Measurements from ENCODE around the gene SHISA5.
A peak's percentile ranks its signal among the peaks of the same experiment; 100 is the strongest.

The SHISA5 gene

GRCh38 chr3:48429317-48429959 lies 74.5 kb downstream of the SHISA5 start:
- DNase-seq = peak; percentile 44

DNA sequence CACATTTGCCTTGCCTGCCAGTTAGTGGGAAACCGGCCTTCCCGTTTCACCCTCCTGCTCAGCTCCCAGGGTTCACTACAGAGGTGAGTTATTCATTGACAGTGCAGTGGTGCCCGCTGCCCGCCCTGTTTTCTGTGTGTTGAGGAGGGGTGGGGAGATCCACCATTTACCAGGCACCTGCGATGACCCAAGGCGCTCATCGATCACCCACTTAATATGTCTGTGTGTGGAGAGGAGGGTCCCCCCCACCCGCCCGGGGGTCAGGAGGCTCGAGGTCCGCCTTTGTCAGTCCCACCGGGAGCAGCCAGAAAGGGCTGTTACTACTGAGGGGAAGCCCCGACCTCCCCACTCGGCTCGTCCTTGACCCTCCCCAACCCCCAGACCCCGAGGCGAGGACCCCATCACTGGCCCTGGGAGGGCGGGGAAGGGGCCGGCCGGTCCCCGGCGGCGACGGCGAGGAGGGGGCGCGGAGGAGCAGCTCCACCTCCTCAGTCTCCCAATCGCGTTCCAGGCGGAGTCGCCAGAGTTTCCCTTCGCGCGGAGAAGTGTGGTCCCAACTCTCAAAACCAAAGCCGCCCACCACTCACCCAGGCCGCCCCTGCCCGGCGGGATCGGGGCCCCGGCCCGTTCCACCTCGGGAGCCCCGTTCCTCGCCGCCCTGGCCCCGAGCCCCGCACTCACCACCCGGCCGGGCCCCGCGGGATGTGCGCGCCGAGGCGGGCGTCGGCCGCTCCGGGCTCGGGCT lies 75.2 kb downstream of the SHISA5 start:
- no peak for DNase-seq

- no peak for DNase-seq
Observed at GRCh38 chr3:48428088-48428571, 75.8 kb downstream of the SHISA5 start.

GRCh38 chr3:48427630-48427962 lies 76.4 kb downstream of the SHISA5 start:
- no peak for DNase-seq

- DNase-seq = no peak
Observed at GRCh38 chr3:48426944-48427629, 76.9 kb downstream of the SHISA5 start.

- no peak for DNase-seq
Observed at GRCh38 chr3:48426401-48426909, 77.5 kb downstream of the SHISA5 start.

GRCh38 chr3:48425281-48425812 lies 78.6 kb downstream of the SHISA5 start:
- no peak for DNase-seq

DNA sequence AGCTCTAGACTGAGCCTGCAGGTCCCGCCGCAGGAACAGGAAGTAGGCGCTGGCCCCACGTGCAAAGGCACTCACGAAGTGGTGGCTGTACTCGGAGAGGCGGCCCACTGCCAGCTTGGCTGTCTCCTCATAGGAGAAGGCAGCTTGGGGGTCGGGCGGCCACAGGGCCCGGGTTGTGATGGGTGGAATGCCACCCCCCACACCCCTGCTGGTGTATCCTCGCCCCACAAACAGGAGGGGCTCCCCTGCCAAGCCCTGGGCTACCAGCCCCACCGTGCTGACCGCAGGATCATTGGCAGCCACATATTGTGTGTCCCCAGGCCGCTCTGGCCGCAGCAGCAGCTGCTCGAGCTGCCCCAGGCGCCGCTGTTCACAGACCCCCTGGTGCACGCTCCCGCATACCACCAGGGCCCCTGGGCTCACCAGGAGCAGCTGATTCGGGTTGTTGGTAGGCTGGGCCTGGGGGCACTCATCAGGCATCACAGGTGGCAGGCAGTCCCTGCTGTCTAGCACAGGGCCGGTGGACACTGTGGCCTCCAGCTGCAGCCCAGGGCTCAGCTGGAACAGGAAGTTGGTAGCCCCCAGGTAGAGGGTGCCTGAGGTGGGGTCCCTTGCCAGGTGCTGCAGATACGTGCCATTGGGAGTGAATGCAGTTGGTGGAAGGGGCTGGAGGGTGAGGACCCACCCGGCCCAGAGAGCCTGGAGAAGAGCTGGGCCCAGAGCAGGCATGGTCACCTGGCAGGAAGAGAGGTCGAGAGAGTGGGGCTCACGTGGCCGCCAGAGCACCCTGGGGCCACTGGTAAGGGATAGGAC lies 79.9 kb downstream of the SHISA5 start:
- DNase-seq = no peak

DNA sequence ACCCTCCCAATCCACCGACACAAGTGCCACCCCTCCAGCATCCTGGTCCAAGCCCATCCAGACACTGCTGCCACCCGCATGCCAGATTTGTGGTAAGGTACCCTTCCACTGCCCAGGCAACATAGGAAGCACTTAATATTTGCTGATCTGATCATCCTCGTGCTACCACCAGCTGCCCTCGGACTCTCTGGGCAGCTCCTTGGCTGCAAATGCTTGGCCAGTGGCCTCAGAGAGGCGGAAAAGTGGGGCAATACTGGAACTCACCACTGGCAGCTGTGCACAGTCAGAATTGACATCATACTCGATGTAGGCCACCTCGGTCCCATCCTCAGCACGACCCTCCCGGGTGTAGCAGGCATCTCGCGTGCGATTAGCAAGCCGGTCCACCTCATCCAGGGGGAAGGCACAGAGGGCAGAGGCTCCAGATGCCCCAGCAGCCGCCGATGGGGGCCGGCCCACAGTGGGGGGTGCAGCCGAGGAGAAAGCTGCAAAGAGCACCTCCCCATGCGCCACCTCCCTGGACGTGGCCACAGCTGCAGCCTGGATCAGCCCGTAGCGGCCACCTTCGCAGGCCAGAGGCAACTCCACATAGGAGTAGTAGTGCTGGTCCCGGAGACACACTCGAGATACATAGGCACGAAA lies 80.6 kb downstream of the SHISA5 start:
- no peak for DNase-seq

DNA sequence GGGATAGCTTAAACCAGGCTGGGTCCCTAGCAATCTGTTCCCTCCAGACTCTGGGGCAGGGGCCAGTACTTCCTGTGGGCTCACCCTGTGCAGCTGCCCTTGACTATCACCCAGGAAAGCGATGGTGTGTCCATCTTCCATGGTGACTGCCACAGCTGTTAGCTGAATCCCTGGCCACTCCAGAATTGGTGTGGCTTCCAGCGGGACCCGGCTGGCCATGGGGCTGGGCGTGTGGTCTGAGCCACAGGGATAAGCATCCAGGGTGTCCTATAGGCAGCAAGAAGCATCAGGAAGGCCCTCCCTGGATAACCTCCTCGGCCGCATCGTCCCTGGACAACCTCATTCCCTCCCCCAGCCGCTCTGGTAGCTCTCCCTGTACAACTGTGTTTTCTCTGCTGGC lies 81.3 kb downstream of the SHISA5 start:
- DNase-seq = no peak

DNA sequence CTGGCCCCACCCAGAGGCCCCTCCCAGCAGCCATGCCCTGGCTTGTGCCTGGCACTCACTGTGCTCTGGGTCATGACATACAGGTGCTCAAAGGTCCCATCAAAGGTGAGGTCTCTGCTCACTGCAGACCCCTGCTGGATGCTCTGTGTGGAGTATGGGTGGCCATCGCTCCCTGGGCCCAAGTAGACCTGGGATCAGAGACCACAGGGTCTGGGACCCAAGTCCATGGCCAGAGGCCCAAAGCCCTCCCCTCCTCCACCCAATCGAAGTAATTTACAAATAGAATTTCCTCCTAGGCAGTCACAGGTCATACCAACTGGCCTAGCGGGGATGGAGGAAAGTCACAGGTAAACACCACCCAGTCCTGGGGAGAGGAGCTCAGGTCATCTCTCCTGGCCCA lies 81.7 kb downstream of the SHISA5 start:
- no peak for DNase-seq

DNA sequence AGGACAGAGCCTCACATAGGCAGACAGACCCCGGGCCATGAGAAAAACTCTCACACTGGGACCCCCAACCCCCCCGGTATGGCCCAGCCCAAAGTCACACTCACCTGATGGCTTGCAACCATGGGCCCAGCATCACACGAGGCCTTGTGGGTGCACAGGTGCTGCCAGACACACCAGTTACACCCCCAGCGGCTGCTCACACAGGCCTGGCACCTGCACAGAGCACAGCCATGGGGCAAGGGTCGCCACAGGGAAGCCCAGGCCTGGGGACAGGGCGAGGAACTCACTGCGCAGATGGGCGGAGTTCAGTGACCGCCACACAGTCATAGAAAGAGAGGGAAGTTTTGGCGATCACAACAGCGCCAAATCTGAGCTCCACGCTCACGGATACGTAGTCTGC lies 83.4 kb downstream of the SHISA5 start:
- DNase-seq = no peak

DNA sequence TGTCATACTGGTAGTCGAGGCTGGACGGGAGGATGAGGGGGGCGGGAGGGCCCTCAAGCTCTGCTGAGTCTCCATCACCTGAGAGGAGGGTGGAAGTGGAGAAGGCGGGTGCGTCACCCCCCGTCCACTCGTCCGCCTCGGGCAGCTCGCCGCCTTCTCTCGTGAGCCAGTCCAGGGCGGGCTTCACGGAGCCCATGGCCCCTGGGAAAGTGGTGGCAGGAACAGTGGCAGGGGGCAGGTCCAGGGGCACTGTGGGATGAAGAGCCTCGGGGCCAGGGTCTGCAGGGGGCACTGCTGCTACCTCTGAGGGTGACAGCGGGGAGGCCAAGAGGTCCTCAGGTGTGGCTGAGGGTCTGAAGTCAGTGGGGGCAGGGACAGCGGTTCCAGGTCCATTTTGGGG lies 84.4 kb downstream of the SHISA5 start:
- DNase-seq = no peak

DNA sequence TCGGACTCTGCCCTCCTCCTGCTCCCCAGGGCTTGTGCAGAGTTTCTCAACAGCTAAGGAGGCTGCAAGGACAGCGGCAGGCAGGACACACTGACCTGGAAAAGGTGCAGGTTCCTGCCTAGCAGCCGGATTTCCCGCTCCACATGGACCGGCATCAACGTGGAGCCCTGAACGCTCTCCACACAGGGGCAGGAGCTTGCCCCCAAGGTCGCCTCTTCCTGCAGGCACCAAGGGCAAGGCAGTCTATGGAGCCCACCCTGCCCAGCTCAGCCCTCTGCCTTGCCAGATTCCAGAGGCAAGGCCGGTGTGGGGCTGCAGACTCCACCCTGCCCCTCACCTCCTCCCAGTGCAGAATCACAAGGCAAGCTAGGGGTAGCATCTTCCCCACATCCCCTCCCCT lies 84.8 kb downstream of the SHISA5 start:
- DNase-seq = no peak

GRCh38 chr3:48418651-48419050 lies 85.3 kb downstream of the SHISA5 start:
- DNase-seq = no peak

GRCh38 chr3:48418140-48418539 lies 85.8 kb downstream of the SHISA5 start:
- no peak for DNase-seq

Data from activated effector memory CD4-positive, alpha-beta T cell treated with Interleukin-2 at 50 U/mL for 16 hours (primary cell).